HG02973 (cell line): ENCODE results near the gene TM7SF3.
A peak's percentile ranks its signal among the peaks of the same experiment; 100 is the strongest.
"Not testable (repeated sequence)": the region's sequence is repeated elsewhere in the genome, so short reads cannot be mapped to it uniquely, and the experiment has no call there.

Source experiments
- ATAC-seq: cut with Tn5 transposase; IDR thresholded peaks from one replicate; pipeline ENCODE4 v1.9.1; 2021; ENCODE audit warnings: moderate library complexity; ENCODE audit not compliant: unreplicated experiment

TM7SF3 gene, protein sequence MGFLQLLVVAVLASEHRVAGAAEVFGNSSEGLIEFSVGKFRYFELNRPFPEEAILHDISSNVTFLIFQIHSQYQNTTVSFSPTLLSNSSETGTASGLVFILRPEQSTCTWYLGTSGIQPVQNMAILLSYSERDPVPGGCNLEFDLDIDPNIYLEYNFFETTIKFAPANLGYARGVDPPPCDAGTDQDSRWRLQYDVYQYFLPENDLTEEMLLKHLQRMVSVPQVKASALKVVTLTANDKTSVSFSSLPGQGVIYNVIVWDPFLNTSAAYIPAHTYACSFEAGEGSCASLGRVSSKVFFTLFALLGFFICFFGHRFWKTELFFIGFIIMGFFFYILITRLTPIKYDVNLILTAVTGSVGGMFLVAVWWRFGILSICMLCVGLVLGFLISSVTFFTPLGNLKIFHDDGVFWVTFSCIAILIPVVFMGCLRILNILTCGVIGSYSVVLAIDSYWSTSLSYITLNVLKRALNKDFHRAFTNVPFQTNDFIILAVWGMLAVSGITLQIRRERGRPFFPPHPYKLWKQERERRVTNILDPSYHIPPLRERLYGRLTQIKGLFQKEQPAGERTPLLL

DNA sequence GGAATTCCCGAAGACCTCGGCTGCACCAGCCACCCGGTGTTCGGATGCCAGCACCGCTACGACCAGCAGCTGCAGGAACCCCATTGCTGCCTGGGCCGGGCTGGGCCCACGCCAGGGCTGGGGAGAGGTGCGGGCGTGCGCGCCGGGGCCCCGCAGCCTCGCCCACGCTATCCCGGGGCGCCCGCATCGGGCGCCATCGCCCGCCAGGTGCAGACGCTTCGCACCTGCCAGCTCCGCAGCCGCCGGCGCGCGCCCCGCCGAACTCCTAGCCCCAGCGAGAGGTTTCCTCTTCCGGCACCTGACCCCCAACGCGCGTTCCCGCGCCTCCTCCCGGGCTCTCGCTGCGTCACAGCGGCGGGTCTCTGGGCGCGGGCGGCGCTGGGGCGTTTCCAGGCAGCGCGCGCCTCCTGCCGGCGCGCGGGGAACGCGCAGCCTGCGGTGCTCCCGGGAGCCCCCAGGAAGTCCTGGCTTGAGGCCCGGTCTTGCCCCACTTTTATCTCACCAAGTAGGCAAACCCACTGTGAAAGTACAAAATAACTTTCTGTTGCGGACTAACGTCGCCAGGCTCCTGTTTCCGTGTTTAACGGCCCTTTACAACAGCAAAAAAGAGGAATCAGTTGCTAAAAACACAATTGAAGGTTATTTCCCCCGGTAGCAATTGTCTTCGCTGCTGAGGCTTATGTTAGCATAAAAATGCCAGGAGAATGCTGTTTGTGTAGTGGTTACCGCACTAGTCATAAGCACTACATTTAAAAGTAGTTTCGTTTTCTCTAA is at the start of gene TM7SF3:
Gene TM7SF3, minus strand, starts transcription at position 300 of the 774 bp plus-strand sequence. Its CDS starts 216 bp downstream, at position 84.
- ATAC-seq = peak; percentile 72

DNA sequence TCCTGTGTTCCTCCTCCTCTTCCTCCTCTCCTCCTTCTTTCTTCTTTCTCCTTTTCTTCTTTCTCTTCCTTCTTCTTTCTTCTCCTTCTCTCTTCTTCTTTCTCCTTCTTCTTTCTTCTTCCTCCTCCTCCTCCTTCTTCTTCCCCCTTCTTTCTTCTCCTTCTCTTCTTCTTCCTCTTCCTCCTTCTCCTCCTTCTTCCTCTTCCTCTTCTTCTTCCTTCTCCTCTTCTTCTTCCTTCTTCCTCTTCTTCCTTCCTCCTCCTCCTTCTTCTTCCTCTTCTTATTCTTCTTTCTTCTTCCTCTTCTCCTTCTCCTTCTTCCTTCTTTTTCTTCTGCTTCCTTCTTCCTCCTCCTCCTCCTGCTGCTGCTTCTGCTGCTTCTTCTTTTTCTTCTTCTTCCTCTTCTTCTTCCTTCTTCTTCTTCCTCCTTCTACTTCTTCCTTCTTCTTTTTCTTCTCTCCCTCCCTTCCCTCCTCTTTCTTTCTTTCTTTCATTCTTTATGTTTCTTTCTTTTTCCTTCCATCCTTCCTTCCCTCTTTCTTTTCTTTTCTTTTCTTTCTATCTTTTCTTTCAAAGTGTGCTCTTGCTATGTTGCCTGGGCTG is 49.2 kb upstream of the TM7SF3 start:
- no peak for ATAC-seq

DNA sequence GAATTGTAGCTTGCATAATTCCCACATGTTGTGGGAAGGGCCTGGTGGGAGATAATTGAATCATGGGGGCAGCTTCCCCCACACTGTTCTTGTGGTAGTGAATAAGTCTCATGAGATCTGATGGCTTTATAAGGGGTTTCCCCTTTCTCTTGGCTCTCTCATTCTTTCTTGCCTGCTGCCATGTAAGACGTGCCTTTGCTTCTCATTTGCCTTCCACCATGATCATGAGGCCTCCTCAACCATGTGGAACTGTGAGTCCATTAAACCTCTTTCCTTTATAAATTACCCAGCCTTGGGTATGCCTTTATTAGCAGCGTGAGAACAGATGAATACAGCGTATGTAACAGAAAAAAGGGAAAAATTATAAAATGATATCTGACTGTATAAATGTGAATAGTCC is 47.1 kb upstream of the TM7SF3 start:
- no peak for ATAC-seq

DNA sequence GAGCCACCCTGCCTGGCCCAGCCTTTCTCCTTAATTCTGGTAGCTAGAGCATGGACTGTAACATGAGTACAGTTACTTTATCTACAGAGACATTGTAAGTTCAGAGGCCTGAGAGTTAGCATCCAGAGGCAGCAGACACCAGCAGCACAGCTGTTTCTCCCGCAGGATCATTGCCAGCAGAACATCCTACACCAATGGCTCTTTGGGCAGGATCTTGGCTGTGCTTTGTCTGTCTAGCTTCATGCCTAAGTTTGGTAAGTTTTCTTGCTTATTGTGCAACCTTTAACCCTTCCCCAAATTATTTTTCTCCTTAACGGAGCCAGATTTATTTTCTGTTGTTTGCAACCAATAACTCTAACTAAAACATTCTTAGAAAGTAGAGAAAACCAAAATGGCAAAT is 46.6 kb upstream of the TM7SF3 start:
- no peak for ATAC-seq

DNA sequence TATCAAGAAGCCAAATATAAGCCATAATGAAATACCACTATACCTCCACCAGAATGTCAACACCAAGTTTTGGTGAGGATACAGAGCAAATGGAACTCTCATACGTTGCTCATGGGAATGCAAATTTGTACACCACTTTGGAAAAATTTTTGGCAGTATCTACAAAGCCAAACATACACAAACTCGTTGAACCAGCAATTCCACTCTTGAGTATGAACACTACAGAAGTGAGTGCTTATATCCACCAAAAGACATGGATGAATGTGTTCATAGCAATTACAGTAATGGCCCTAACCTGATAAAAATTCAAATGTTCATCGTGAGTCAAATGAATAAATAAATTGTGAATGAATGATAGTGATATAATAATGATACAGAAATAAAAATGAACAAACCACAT is 43.4 kb upstream of the TM7SF3 start:
- ATAC-seq = no peak

DNA sequence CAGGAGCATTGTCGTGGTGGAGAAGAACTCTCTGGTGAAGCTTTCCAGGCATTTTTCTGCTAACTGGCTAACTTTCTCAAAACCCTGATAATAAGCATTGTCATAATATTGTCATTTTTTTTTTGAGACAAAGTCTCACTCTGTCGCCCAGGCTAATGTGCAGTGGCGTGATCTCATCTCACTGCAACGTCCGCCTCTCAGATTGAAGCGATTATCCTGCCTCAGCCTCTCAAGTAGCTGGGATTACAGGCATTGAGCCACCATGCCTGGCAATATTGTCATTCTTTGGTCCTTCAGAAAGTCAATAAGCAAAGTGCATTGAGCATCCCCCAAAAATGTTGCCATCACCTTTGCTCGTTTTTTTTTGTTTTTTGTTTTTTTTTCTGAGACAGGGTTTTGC is 41.8 kb upstream of the TM7SF3 start:
- no peak for ATAC-seq

DNA sequence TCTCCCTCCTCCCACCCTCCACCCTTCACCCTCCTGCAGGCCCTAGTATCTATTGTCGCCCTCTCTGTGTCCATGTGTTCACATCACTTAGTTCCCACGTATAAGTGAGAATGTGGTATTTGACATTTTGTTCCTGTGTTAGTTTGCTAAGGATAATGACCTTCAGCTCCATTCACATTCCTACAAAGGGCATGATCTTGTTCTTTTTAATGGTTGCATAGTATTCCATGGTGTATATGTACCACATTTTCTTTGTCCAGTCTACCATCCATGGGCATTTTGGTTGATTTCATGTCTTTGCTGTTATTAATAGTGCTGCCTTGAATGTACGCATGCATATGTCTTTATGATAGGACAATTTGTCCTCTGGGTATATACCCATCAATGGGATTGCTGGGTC is 38.6 kb upstream of the TM7SF3 start:
- no peak for ATAC-seq

DNA sequence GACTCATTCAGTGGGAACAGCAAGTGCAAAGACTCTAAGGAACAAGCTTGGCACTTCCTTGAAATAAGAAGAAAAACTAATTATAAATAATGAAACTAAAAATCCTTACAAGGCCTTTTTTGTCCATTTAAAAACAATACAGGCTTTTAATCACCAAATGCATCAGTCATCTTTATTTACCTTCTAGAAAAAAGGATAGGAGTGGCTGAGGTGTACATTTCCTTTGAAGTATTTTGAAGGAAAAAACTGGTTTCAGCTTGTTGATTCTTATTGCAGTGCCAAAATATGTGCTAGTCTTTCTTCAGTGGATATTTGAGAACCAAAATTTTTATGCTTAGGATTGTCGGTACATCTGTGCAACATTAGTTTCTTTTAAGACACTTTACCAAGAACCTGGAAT is 38.0 kb upstream of the TM7SF3 start:
- no peak for ATAC-seq

DNA sequence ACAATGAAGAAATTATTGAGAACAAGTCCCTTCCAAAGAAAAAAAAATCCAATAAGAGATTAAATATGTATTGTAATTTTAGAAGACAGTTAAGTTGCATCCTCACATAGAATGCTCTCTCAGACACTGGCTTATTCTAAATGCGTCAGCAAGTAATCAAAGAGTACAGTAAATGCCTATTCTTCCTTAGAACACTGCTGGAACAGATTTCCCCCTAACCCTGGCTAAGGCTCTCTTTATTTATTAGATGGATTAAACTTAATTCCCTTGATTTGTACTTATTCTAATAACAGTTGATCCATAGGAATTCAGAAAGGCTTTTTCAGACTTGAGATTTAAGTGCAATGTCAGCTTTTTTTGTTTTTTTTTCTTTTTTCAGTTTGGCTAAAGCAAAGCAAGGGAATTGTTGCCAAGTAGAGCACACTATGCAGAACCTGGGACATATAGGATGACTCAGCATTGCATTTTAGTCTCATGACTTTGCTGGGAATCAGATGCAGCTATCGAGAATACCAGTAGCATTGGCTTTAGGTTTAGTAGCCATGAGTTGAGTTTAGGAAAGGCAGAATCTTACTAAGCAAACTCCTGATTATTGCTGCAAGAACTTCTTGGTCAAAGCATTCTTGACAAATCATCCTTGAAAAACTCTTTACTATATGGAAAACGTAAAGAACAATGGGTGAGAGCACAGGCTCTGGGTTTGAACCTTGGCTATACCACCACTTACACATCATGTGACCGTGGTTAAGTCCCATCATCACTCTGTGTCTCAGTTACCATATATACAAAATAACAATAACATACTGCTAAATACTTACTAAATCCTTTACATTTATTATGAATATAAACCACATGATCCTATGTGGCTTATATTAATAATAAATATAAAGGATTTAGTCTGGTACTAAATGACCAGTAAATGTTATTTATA is 34.9 kb upstream of the TM7SF3 start:
- ATAC-seq = no peak

DNA sequence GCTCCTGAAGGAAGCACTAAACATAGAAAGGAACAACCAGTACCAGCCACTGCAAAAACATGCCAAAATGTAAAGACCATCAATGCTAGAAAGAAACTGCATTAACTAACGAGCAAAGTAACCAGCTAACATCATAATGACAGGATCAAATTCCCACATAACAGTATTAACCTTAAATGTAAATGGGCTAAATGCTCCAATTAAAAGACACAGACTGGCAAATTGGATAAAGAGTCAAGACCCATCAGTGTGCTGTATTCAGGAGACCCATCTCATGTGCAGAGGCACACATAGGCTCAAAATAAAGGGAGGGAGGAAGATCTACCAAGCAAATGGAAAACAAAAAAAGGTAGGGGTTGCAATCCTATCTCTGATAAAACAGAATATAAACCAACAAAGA is 27.8 kb upstream of the TM7SF3 start:
- ATAC-seq = not testable (repeated sequence)

DNA sequence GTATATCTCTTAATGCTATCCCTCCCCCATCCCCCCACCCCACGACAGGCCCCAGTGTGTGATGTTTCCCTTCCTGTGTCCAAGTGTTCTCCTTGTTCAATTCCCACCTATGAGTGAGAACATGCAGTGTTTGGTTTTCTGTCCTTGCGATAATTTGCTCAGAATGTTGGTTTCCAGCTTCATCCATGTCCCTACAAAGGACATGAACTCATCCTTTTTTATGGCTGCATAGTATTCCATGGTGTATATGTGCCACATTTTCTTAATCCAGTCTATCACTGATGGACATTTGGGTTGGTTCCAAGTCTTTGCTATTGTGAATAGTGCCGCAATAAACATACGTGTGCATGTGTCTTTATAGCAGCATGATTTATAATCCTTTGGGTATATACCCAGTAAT is 26.5 kb upstream of the TM7SF3 start:
- ATAC-seq = not testable (repeated sequence)

DNA sequence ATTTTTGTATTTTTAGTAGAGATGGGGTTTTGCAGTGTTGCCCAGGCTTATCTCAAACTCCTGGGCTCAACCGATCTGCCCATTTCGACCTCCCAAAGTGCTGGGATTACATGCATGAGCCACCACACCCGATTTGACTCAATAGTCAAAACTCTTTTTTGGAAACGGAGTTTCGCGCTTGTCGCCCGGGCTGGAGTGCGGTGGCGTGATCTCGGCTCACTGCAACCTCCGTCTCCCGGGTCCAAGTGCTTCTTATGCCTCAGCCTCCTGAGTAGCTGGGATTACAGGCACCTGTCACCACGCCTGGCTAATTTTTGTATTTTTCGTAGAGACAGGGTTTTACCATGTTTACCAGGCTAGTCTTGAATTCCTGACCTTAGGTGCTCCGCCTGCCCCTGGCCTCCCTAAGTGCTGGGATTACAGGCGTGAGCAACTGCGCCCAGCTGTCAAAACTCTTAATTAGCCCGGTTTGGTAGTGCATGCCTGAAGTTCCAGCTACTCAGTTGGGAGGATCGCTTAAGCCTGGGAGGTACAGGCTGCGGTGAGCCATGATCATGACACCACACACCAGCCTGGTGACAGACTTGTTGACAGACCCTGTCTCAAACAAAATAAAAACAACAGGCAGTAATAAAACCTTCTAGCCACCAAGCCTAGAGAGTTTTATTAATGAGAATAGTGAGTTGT is 20.6 kb upstream of the TM7SF3 start:
- ATAC-seq = no peak

DNA sequence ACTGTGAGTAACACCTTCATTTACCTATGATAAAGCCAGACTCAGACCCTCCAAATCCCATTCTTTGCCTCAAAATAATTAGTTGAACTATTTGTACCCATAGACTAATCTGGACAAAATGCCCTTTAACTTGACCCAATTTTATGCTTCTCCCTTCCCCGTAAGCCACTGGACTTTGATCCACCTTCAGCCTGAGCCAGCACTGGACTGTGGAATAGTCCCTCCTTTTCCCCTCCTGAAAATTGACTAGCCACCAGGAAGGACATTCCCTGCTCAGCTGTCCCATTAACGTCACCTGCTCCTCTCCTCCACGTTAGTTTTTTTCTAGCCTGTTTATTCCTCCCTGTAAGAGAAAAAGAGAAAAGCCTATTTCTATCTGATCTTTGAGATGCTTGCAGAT is 18.5 kb upstream of the TM7SF3 start:
- ATAC-seq = no peak

DNA sequence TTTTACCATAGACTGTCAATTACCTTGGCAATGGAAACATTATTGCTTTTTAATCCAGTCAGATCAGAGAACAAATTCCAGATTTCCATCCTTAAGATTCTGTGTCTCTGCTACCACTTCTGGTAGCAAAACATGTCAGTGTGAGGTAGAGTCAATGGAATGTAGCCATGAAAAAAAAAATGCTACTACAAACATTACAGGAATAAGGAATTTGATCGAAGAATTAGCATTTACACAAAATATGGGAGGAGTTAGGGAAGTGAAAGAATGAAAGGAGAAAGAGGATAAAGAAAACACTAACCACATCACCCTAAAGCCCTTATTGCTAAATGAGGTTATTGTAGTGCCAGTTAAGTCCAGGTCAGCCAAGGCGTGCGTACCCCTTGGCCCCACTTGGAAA is 17.3 kb upstream of the TM7SF3 start:
- ATAC-seq = no peak

DNA sequence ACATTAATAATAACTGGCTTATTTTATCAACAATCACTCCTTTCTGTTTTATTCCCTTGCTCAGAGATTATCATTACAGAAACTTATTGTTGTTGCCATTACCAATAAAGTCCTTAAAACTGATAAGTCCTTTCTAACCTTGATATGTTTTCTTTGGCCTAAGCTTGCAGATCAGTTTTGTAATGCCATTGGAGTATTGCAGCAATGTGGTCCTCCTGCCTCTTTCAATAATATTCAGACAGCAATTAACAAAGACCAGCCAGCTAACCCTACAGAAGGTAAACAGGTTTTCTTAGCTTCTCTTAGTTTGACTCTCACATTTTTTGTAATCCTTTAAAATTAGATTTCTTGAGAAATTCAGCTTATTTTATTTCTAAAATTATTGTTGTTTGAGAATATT is 12.1 kb upstream of the TM7SF3 start:
- ATAC-seq = no peak

DNA sequence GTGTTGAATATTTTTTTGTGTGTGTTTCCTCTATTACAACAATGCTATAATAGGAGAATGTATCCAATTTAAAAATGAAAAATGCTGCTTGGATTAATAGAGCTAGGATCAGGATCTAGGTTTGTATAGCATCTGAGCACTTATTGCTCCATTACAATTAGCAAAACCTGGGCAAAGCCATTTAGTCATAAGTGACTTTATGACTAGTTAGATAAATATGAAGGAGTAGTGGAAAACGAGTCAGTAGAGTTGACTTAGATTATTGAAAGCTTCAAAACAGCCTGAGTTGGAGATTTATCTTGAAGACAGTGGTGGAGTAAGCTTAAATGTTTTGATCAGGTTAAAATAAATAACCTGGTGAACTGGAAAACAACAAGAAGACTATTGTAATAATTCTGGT is 10.9 kb upstream of the TM7SF3 start:
- ATAC-seq = no peak

DNA sequence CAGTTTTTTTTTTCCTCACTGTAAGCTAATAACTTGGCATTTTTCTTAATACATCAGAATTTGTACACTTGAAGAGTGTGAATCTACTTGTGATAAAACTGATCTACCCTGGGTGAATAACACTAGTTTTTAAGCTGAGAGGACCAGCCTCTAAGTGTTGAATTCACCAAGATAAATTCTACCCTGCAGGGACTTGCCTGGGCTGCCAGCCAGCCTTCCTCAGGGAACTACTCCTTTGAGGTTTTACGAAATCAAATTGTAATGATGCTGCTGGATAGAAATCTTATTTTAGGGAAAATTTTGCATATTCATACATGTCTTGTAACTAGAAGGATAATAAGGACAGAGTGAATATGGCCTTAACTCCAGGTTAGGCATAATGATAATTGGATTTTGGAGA is 10.1 kb upstream of the TM7SF3 start:
- ATAC-seq = no peak

DNA sequence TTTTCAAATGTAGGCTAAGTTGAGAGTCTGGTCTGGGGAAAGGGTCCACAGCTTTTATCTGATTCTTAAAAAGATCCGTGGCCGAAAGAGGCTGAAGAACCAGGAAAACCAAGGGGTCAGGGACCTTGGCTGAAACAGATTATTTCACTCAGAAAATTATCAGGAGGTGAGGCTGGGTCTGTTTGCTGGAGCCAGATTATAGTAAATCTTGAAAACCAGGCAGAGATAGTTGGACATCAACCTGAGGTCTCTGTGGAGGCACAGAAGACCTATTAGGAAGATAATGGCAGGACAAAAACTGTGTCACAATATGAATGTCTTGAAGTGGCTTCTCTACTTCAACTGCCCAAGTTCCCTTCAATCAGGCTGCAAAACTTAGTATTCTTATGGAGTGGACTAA is 6.6 kb upstream of the TM7SF3 start:
- no peak for ATAC-seq

DNA sequence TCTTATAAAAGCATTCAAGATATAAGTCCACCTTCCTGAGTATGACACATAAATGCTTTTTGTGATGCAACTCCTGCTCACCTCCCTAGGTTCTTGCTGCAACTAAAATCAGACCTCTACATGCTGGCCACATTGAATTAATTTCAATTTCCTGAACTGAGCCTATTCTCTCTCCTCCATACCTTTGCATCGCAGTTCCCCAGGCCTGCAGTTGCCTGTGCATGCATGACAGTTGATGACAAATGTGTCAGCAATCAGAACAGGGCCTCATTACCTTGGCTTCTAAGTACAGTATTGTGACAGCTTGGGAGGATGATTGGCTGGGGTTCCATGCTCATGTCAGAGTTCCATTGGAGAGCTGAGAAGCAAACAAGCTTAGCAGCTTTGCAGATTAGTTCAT is 3.9 kb upstream of the TM7SF3 start:
- ATAC-seq = no peak
